ENCODE measurements around the gene SYT1. TPM values are rescaled to one million over a fixed set of nuclear protein-coding genes. Genes with fewer than 3 reads are reported as not detected.

SYT1 gene
- total RNA-seq, 1 experiment from 2014 or later, result 15.8 TPM

GRCh38 chr12:79407671-79408622 is 543.4 kb downstream of the SYT1 start:
- peak overlapping the region; percentile 79 for H3T11ph ChIP-seq (ENCODE audit: low read length)
- H2BK12ac ChIP-seq (ENCODE audit: insufficient read length, low read depth, low read length), result no peak overlapping the region
- H3K9me3 ChIP-seq (ENCODE audit: control insufficient read depth, low read depth, low read length), result no peaks in the 10 kb centered on the region
- H2AFZ ChIP-seq (ENCODE audit: low read length), result no peak overlapping the region
- no peaks in the 10 kb centered on the region for H4K20me1 ChIP-seq (ENCODE audit: control insufficient read depth, insufficient read depth, insufficient read length)
- H3K18ac ChIP-seq (ENCODE audit: insufficient read length, low read depth, low read length), result no peak overlapping the region
- no peaks in the 10 kb centered on the region for H3K23me2 ChIP-seq (ENCODE audit: insufficient read length, low read depth, low read length, poor library complexity, severe bottlenecking)
- H4K8ac ChIP-seq (replicated peaks; ENCODE audit: insufficient read length, low read depth, low read length), result no peak overlapping the region
- TF ChIP-seq, protein P1, sequence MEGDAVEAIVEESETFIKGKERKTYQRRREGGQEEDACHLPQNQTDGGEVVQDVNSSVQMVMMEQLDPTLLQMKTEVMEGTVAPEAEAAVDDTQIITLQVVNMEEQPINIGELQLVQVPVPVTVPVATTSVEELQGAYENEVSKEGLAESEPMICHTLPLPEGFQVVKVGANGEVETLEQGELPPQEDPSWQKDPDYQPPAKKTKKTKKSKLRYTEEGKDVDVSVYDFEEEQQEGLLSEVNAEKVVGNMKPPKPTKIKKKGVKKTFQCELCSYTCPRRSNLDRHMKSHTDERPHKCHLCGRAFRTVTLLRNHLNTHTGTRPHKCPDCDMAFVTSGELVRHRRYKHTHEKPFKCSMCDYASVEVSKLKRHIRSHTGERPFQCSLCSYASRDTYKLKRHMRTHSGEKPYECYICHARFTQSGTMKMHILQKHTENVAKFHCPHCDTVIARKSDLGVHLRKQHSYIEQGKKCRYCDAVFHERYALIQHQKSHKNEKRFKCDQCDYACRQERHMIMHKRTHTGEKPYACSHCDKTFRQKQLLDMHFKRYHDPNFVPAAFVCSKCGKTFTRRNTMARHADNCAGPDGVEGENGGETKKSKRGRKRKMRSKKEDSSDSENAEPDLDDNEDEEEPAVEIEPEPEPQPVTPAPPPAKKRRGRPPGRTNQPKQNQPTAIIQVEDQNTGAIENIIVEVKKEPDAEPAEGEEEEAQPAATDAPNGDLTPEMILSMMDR (conservative IDR thresholded peaks at IDR 0.05), result peak; percentile 84
- H2BK20ac ChIP-seq (ENCODE audit: low read depth, low read length, poor library complexity, severe bottlenecking), result no peak overlapping the region
- peak overlapping the region; percentile 90 for H2AK5ac ChIP-seq (ENCODE audit: insufficient read length, low read length)
- no peak overlapping the region for H3K9ac ChIP-seq (ENCODE audit: extremely low read depth, insufficient read length, low read length)
- WGBS (ENCODE audit: extremely low coverage, insufficient read length, low lambda C conversion rate), result no CpG with 5 or more reads among the region's 6 CpGs
- no peak overlapping the region for H3K4ac ChIP-seq (ENCODE audit: low read depth, low read length)
- H2BK5ac ChIP-seq (ENCODE audit: insufficient read length, low read length), result no peak overlapping the region
- no peak overlapping the region for H2BK15ac ChIP-seq (ENCODE audit: low read depth, low read length)
- H3K79me1 ChIP-seq (ENCODE audit: insufficient read depth, low read depth, low read length, poor library complexity, severe bottlenecking), result no peaks in the 10 kb centered on the region
- no peaks in the 10 kb centered on the region for H3K9me3 Mint-ChIP-seq
- no peak overlapping the region for H2BK120ac ChIP-seq (ENCODE audit: low read depth, low read length, poor library complexity, severe bottlenecking)
- H3K27me3 ChIP-seq (ENCODE audit: insufficient read depth, low read length), result no peaks in the 10 kb centered on the region
- peaks cover 29% of the 10 kb centered on the region in 2 experiments for H3K4me1 Mint-ChIP-seq
- H3K27me3 Mint-ChIP-seq (ENCODE audit: low read depth), result no peaks in the 10 kb centered on the region
- no peak overlapping the region for H3K4me2 ChIP-seq (ENCODE audit: insufficient read depth, insufficient read length, low read length)
- DNase-seq, result peak; percentile 73
- H3K27ac Mint-ChIP-seq, result peak overlapping the region in 1 of 3 experiments; percentile 62; a peak in 3 of 7 replicates
- H3K56ac ChIP-seq (ENCODE audit: insufficient read length, low read depth, low read length), result no peak overlapping the region
- H3K23ac ChIP-seq (ENCODE audit: insufficient read length, low read depth, low read length), result no peak overlapping the region
- H3K4me1 ChIP-seq (ENCODE audit: insufficient read depth, low read length), result peaks cover 3% of the 10 kb centered on the region; the same call in 1 of the 2 replicates
- no peak overlapping the region for H3K4me3 Mint-ChIP-seq
- H4K5ac ChIP-seq (ENCODE audit: insufficient read length, low read depth, low read length), result no peak overlapping the region
- no peaks in the 10 kb centered on the region for H3K36me3 Mint-ChIP-seq (ENCODE audit: insufficient read depth in 1 of 3, low read depth in 3 of 3)
- H3K14ac ChIP-seq (ENCODE audit: insufficient read depth, low read length), result no peak overlapping the region; the same call in 1 of the 2 replicates
- no peak overlapping the region for H4K91ac ChIP-seq (ENCODE audit: insufficient read length, low read depth, low read length)
- H3K79me2 ChIP-seq (ENCODE audit: insufficient read depth, low read length), result no peaks in the 10 kb centered on the region
- no peak overlapping the region for H3K27ac ChIP-seq (ENCODE audit: insufficient read length, low read depth, low read length)

Measured in H9 (cell line).